Panc1 (cell line): ENCODE results near the gene IL2RA. TPM values are rescaled to one million over a fixed set of nuclear protein-coding genes. Genes with fewer than 3 reads are reported as not detected.

Experiments used
- ATAC-seq: fragments of 200-7000 bp; cut with Tn5 transposase; 2 replicates; pipeline ENCODE4 v1.9.1; 2020; ENCODE audit warnings: mild to moderate bottlenecking, moderate library complexity
- BruUV-seq: library from RNA; stranded (reverse); fragments of 400-500 nt; replicated peaks from 2 replicates; lab custom pipeline; 2021; lab: Mats Ljungman, UMichigan
- CTCF ChIA-PET: fragments of 300-600 bp; sonication (Branson Sonifier 250); formaldehyde crosslinking; loops from one replicate; lab custom pipeline; 2022; ENCODE audit warnings: antibody characterized with exemption; lab: Charles Lee
- POLR2A ChIA-PET: fragments of 300-600 bp; sonication (Branson Sonifier 250); formaldehyde crosslinking; loops from one replicate; lab custom pipeline; 2022; ENCODE audit warnings: antibody characterized with exemption; lab: Charles Lee
- DNase-seq: peaks from one replicate; pipeline ENCODE4 v3.0.0-alpha.2; 2010; ENCODE audit warnings: low read depth, low spot score
- H3K27ac ChIP-seq: 2 replicates; pipeline ENCODE4 v1.5.1; 2011; ENCODE audit warnings: mild to moderate bottlenecking, low read length, inconsistent platforms
- H3K27me3 ChIP-seq: fragments of 200-500 bp; sonication (Bioruptor generic); 2 replicates; pipeline ENCODE4 v1.6.0; 2014; ENCODE audit warnings: low read length, inconsistent platforms; ENCODE audit not compliant: control insufficient read depth, insufficient read depth
- H3K36me3 ChIP-seq: fragments of 200-500 bp; sonication (Bioruptor generic); 2 replicates; pipeline ENCODE4 v1.5.1; 2014; ENCODE audit warnings: inconsistent platforms, mild to moderate bottlenecking, low read length, moderate library complexity; ENCODE audit not compliant: control insufficient read depth, insufficient read depth
- H3K4me1 ChIP-seq: 2 replicates; pipeline ENCODE4 v1.5.1; 2011; ENCODE audit warnings: inconsistent platforms, mild to moderate bottlenecking, low read length, moderate library complexity; ENCODE audit not compliant: control insufficient read depth, insufficient read depth
- H3K4me3 ChIP-seq, 2 experiments: 2 replicates each; pipeline ENCODE4 v1.5.1; 2011 to 2012; ENCODE audit warnings: low read depth in 2 of 2, low read length in 2 of 2, mild to moderate bottlenecking in 2 of 2, inconsistent platforms in 1 of 2, moderate library complexity in 1 of 2
- H3K9me3 ChIP-seq: fragments of 200-500 bp; sonication (Bioruptor generic); 2 replicates; pipeline ENCODE4 v1.5.1; 2014; ENCODE audit warnings: low read depth, mild to moderate bottlenecking, inconsistent platforms, low read length, moderate library complexity; ENCODE audit not compliant: control insufficient read depth, insufficient read depth
- POLR2AphosphoS5 ChIP-seq: IDR thresholded peaks from 2 replicates; pipeline ENCODE4 v1.6.1; 2012; ENCODE audit warnings: mild to moderate bottlenecking, low read depth, low read length, moderate library complexity
- SIN3A ChIP-seq: IDR thresholded peaks from 2 replicates; pipeline ENCODE4 v1.6.1; 2012; ENCODE audit warnings: low read depth, mild to moderate bottlenecking, low read length, moderate library complexity, borderline replicate concordance; ENCODE audit not compliant: insufficient read depth
- TCF7L2 ChIP-seq: IDR thresholded peaks from 2 replicates; pipeline ENCODE4 v1.6.1; 2011; ENCODE audit warnings: mild to moderate bottlenecking, low read depth, low read length, inconsistent platforms
- in situ Hi-C: cut with HindIII; loops from 2 replicates; pipeline ENCODE4 v1.10.0; 2016; ENCODE audit warnings: low sequenced_read_pairs, low pct_unique_long_range_greater_than_20kb
- intact Hi-C: fragments of 100-400 bp; cut with micrococcal nuclease; formaldehyde crosslinking; loops from one replicate; pipeline ENCODE4 v1.10.0; 2022; ENCODE audit not compliant: unreplicated experiment
- total RNA-seq: library from RNA; stranded (reverse); gene quantifications from one replicate; pipeline ENCODE4 v1.2.1, GENCODE V29; 2021; ENCODE audit not compliant: unreplicated experiment
- TF ChIP-seq, protein P1 (sequence below), 2 experiments: IDR thresholded peaks; 2 replicates each; pipeline ENCODE4 v1.6.1; 2011 to 2012; ENCODE audit warnings: low read depth in 2 of 2, control low read depth in 1 of 2, low read length in 1 of 2, mild to moderate bottlenecking in 1 of 2, moderate library complexity in 1 of 2; ENCODE audit not compliant: insufficient read depth in 1 of 2
- TF ChIP-seq, protein P2 (sequence below): fragments of 450-650 bp; IDR thresholded peaks from 2 replicates; pipeline ENCODE4 v1.5.1; 2017; ENCODE audit warnings: mild to moderate bottlenecking

Gene IL2RA
- total RNA-seq, 1 experiment from 2014 or later, result 0.33 TPM

DNA sequence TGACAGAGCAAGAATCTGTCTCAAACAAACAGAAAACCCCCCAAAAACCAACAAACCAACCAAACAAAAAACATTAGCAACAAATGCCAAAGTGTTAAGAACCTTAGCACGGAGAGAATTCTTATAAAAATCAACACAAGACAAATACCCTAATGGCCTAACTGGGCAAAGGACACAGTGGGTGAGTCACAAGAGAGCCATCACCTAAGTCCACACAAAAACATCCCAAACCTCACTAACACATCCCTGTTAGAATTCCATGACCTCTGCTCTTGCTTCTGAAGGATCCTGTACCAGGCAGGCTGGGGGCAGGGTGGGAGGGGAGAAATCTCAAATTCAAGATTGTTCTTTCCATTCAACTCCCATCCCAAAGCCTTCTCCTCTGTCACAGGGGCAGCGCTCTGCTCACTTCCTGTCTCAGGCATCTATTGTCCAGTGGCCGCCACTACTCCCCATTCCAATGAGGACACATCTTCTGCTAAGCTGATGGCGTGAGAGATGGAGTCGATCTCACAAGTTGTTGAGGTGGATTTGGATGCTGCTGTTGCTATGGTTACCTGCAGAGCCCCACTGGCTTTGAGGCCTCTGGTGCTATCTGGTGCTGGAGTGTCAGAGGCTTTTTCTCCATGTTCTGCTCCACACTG, 94.0 kb downstream of the IL2RA start:
- DNase-seq, result no peak
- H3K36me3 ChIP-seq, result no peaks in the 10 kb centered on the region
- no peaks in the 10 kb centered on the region for H3K27me3 ChIP-seq
- no peak overlapping the region for H3K4me3 ChIP-seq
- in situ Hi-C loops, result no loop called here
- intact Hi-C loops, result no loop called here
- BruUV-seq, result no TSS peak
- POLR2A ChIA-PET, result no interaction called here
- no peaks in the 10 kb centered on the region for H3K9me3 ChIP-seq
- ATAC-seq, result no peak
- no peak overlapping the region for H3K27ac ChIP-seq
- H3K4me1 ChIP-seq, result peaks cover 22% of the 10 kb centered on the region
- TF ChIP-seq POLR2AphosphoS5 (no peak), SIN3A (no peak), TCF7L2 (no peak)
- TF ChIP-seq, protein P1, sequence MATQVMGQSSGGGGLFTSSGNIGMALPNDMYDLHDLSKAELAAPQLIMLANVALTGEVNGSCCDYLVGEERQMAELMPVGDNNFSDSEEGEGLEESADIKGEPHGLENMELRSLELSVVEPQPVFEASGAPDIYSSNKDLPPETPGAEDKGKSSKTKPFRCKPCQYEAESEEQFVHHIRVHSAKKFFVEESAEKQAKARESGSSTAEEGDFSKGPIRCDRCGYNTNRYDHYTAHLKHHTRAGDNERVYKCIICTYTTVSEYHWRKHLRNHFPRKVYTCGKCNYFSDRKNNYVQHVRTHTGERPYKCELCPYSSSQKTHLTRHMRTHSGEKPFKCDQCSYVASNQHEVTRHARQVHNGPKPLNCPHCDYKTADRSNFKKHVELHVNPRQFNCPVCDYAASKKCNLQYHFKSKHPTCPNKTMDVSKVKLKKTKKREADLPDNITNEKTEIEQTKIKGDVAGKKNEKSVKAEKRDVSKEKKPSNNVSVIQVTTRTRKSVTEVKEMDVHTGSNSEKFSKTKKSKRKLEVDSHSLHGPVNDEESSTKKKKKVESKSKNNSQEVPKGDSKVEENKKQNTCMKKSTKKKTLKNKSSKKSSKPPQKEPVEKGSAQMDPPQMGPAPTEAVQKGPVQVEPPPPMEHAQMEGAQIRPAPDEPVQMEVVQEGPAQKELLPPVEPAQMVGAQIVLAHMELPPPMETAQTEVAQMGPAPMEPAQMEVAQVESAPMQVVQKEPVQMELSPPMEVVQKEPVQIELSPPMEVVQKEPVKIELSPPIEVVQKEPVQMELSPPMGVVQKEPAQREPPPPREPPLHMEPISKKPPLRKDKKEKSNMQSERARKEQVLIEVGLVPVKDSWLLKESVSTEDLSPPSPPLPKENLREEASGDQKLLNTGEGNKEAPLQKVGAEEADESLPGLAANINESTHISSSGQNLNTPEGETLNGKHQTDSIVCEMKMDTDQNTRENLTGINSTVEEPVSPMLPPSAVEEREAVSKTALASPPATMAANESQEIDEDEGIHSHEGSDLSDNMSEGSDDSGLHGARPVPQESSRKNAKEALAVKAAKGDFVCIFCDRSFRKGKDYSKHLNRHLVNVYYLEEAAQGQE (IDR thresholded peaks at IDR 0.05; ENCODE audit: insufficient read depth in 1 of 2, low read depth in 2 of 2, low read length in 1 of 2), result no peak
- TF ChIP-seq, protein P2, sequence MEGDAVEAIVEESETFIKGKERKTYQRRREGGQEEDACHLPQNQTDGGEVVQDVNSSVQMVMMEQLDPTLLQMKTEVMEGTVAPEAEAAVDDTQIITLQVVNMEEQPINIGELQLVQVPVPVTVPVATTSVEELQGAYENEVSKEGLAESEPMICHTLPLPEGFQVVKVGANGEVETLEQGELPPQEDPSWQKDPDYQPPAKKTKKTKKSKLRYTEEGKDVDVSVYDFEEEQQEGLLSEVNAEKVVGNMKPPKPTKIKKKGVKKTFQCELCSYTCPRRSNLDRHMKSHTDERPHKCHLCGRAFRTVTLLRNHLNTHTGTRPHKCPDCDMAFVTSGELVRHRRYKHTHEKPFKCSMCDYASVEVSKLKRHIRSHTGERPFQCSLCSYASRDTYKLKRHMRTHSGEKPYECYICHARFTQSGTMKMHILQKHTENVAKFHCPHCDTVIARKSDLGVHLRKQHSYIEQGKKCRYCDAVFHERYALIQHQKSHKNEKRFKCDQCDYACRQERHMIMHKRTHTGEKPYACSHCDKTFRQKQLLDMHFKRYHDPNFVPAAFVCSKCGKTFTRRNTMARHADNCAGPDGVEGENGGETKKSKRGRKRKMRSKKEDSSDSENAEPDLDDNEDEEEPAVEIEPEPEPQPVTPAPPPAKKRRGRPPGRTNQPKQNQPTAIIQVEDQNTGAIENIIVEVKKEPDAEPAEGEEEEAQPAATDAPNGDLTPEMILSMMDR, result no peak
- CTCF ChIA-PET, result no interaction called here

DNA sequence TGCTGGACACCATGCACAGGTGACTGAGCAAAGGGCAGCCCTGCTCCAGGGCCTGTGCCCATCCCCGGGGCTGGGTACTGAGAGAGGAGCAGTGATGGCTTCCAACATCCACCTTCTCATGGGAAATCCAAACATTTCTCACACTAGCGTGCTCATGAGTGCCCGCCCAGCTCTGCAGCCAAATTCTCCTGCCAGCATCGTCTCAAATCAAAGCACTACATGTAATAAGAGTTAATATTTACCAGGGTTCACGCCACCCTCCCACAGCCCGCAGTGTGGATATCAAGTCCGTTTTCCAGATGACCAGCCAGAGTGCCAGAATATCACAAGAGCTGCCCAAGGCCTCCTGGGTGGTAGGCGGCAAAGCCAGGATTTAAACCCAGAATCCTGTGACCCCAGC, 96.9 kb downstream of the IL2RA start:
- H3K36me3 ChIP-seq, result no peaks in the 10 kb centered on the region
- intact Hi-C loops, result no loop called here
- DNase-seq, result no peak
- no peak overlapping the region for H3K27ac ChIP-seq
- CTCF ChIA-PET, result no interaction called here
- H3K27me3 ChIP-seq, result no peaks in the 10 kb centered on the region
- no peak for ATAC-seq
- BruUV-seq, result no TSS peak
- no peaks in the 10 kb centered on the region for H3K9me3 ChIP-seq
- in situ Hi-C loops, result no loop called here
- TF ChIP-seq SIN3A (no peak), POLR2AphosphoS5 (no peak)
- H3K4me1 ChIP-seq, result no peaks in the 10 kb centered on the region
- POLR2A ChIA-PET, result no interaction called here
- H3K4me3 ChIP-seq, result no peak overlapping the region

DNA sequence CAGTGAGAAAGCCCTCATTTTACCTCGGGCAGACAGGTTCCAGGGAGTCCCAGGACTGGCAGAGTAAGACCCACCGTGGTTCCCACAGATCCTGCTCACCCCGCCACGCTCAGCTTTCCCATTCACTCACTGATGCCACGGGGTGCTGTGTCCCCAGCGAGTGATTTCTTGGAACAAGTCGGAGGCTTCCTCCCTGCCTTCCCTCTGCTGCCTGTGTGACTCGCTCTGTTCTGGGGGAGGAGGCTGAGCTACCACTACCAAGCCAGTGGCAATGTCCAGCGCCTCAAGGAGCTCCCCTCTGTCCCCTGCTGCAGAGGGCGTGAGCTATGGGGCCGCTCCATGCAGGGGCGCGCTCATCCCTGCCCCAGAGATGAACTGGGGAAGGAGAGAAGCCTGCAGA, 97.4 kb downstream of the IL2RA start:
- no peak for ATAC-seq
- Histone ChIP-seq H3K27me3 (no peaks in the 10 kb centered on the region), H3K4me1 (no peaks in the 10 kb centered on the region), H3K27ac (no peak overlapping the region), H3K9me3 (no peaks in the 10 kb centered on the region), H3K4me3 (no peak overlapping the region), H3K36me3 (no peaks in the 10 kb centered on the region)
- no peak for TF ChIP-seq TCF7L2
- TF ChIP-seq SIN3A, result no peak
- TF ChIP-seq, protein P1 (IDR thresholded peaks at IDR 0.05; ENCODE audit: insufficient read depth in 1 of 2, low read depth in 2 of 2, low read length in 1 of 2), result no peak
- TF ChIP-seq, protein P2, result no peak
- TF ChIP-seq POLR2AphosphoS5, result no peak
- no TSS peak for BruUV-seq
- in situ Hi-C loops, result no loop called here
- intact Hi-C loops, result no loop called here
- no peak for DNase-seq
- POLR2A ChIA-PET, result no interaction called here
- CTCF ChIA-PET, result no interaction called here
